Hepatocyte (in vitro differentiated cells): Measurements from ENCODE around the gene FXR2. TPM values are rescaled to one million over a fixed set of nuclear protein-coding genes. Genes with fewer than 3 reads are reported as not detected.

Experiments
- DNase-seq: peaks from one replicate; pipeline ENCODE4 v3.0.0-alpha.2; 2016; ENCODE audit warnings: low spot score
- H2AFZ ChIP-seq: fragments of 200-600 bp; sonication (generic); 2 replicates; pipeline ENCODE4 v1.6.0; 2016; ENCODE audit warnings: antibody characterized with exemption, mild to moderate bottlenecking
- H3K27ac ChIP-seq: fragments of 200-600 bp; sonication (generic); 2 replicates; pipeline ENCODE4 v1.5.1; 2016; ENCODE audit warnings: mild to moderate bottlenecking
- H3K27me3 ChIP-seq: fragments of 200-600 bp; sonication (generic); 2 replicates; pipeline ENCODE4 v1.6.1; 2016
- H3K36me3 ChIP-seq: fragments of 200-600 bp; sonication (generic); replicated peaks from 2 replicates; pipeline ENCODE4 v1.5.1; 2016; ENCODE audit warnings: low read depth; ENCODE audit not compliant: insufficient read depth
- H3K4me1 ChIP-seq: fragments of 200-600 bp; sonication (generic); 2 replicates; pipeline ENCODE4 v1.5.1; 2016; ENCODE audit warnings: mild to moderate bottlenecking, moderate library complexity; ENCODE audit not compliant: insufficient read depth
- H3K4me2 ChIP-seq: fragments of 200-600 bp; sonication (generic); 2 replicates; pipeline ENCODE4 v1.6.0; 2016
- H3K4me3 ChIP-seq: fragments of 200-600 bp; sonication (generic); 2 replicates; pipeline ENCODE4 v1.5.1; 2016; ENCODE audit warnings: mild to moderate bottlenecking
- H3K79me2 ChIP-seq: fragments of 200-600 bp; sonication (generic); 2 replicates; pipeline ENCODE4 v1.6.0; 2017; ENCODE audit warnings: mild to moderate bottlenecking
- H3K9me2 ChIP-seq: fragments of 200-600 bp; sonication (generic); replicated peaks from 2 replicates; pipeline ENCODE4 v1.6.0; 2017; ENCODE audit warnings: mild to moderate bottlenecking; ENCODE audit not compliant: insufficient read depth
- H3K9me3 ChIP-seq: fragments of 200-600 bp; sonication (generic); 2 replicates; pipeline ENCODE4 v1.5.1; 2016; ENCODE audit warnings: low read depth, mild to moderate bottlenecking
- H4K20me1 ChIP-seq: fragments of 200-600 bp; sonication (generic); 2 replicates; pipeline ENCODE4 v1.6.0; 2016; ENCODE audit warnings: mild to moderate bottlenecking; ENCODE audit not compliant: insufficient read depth, poor library complexity, severe bottlenecking
- CTCF ChIP-seq: fragments of 200-600 bp; sonication (generic); IDR thresholded peaks from 2 replicates; pipeline ENCODE4 v1.5.1; 2016; ENCODE audit warnings: antibody characterized with exemption, mild to moderate bottlenecking; ENCODE audit not compliant: poor library complexity
- EZH2 ChIP-seq: fragments of 200-600 bp; sonication (generic); IDR thresholded peaks from 2 replicates; pipeline ENCODE4 v1.6.1; 2016; ENCODE audit warnings: antibody characterized with exemption, mild to moderate bottlenecking, borderline replicate concordance
- EZH2phosphoT487 ChIP-seq: fragments of 200-600 bp; sonication (generic); IDR thresholded peaks from one replicate; pipeline ENCODE4 v1.6.1; 2018; ENCODE audit warnings: antibody characterized with exemption, mild to moderate bottlenecking, low read depth, moderate library complexity; ENCODE audit not compliant: unreplicated experiment, severe bottlenecking
- WGBS: methylation state at CpG from one replicate; pipeline ENCODE4 v1.1.6; 2016; ENCODE audit warnings: low lambda C conversion rate; ENCODE audit errors: missing lambda C conversion rate; 5-methylcytosine and 5-hydroxymethylcytosine counted together
- polyA plus RNA-seq: library from polyadenylated mRNA; unstranded; fragments of >200 nt; fragmentation: Nextera tagmentation; extraction: Ambion mirVana; gene quantifications from 2 replicates; pipeline ENCODE4 v1.2.1, GENCODE V29; 2016
- total RNA-seq: library from RNA; depleted of rRNA; stranded (reverse); fragments of >200 nt; gene quantifications from 2 replicates; pipeline ENCODE4 v1.2.3, GENCODE V29; 2014

The FXR2 gene
- total and polyA plus RNA-seq, 2 experiments from 2014 or later = 33.0 to 41.6 TPM

DNA sequence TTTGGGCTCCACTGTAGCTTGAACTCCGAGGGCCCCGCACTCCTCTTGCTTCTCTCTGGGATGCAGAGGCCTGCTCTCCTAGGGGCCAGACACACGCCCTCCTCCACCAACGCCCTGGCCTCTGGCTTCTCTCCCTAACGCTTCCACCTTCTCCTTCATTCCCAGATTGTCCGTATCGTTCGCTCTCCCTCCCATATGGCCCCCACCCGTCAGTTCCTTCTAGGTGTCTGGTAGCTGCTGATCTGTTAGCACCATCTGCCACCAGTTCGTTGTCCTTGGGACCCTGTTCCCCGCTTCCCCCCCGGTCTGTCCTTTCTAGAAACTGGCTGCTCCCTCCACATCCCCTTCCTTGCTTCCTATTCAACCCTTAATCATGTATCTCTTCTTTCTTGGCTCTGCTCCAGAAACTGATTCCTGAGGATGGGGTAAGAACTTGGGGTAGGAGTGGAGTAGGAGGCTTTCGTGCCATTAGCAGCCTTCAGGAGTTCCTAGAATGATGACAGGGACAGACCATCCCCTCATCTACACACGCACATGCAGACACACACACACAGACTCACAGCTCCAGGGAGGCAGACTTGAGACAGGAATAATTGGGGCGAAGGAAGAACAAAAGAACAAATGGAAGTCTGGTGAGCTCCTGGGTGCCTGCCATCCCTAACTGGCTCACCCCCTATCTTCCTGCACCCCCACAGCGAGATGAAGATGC lies 40.3 kb upstream of the FXR2 start:
- no peaks in the 10 kb centered on the region for H3K9me3 ChIP-seq
- peaks cover 5% of the 10 kb centered on the region for H3K4me1 ChIP-seq
- no peaks in the 10 kb centered on the region for H4K20me1 ChIP-seq
- H3K36me3 ChIP-seq = no peaks in the 10 kb centered on the region
- no peak for DNase-seq
- H2AFZ ChIP-seq = no peak overlapping the region
- TF ChIP-seq EZH2 (no peak), EZH2phosphoT487 (no peak), CTCF (no peak)
- H3K27me3 ChIP-seq = peaks cover 27% of the 10 kb centered on the region
- no peaks in the 10 kb centered on the region for H3K79me2 ChIP-seq
- H3K27ac ChIP-seq = no peak overlapping the region
- no peaks in the 10 kb centered on the region for H3K9me2 ChIP-seq
- H3K4me3 ChIP-seq = no peak overlapping the region
- 88% methylated on average over 12 of the region's 16 CpGs for WGBS
- no peak overlapping the region for H3K4me2 ChIP-seq

GRCh38 chr17:7652388-7653356 lies 38.0 kb upstream of the FXR2 start:
- Histone ChIP-seq H4K20me1 (no peaks in the 10 kb centered on the region), H3K4me3 (no peak overlapping the region), H3K9me3 (no peaks in the 10 kb centered on the region), H3K4me1 (peaks cover 5% of the 10 kb centered on the region), H3K27ac (no peak overlapping the region), H3K27me3 (peaks cover 33% of the 10 kb centered on the region), H3K36me3 (no peaks in the 10 kb centered on the region), H3K79me2 (no peaks in the 10 kb centered on the region), H3K9me2 (no peaks in the 10 kb centered on the region), H3K4me2 (peak overlapping the region; percentile 99), H2AFZ (no peak overlapping the region)
- 80% methylated on average over 12 of the region's 12 CpGs for WGBS
- TF ChIP-seq EZH2phosphoT487 (no peak), CTCF (no peak), EZH2 (no peak)
- DNase-seq = no peak

DNA sequence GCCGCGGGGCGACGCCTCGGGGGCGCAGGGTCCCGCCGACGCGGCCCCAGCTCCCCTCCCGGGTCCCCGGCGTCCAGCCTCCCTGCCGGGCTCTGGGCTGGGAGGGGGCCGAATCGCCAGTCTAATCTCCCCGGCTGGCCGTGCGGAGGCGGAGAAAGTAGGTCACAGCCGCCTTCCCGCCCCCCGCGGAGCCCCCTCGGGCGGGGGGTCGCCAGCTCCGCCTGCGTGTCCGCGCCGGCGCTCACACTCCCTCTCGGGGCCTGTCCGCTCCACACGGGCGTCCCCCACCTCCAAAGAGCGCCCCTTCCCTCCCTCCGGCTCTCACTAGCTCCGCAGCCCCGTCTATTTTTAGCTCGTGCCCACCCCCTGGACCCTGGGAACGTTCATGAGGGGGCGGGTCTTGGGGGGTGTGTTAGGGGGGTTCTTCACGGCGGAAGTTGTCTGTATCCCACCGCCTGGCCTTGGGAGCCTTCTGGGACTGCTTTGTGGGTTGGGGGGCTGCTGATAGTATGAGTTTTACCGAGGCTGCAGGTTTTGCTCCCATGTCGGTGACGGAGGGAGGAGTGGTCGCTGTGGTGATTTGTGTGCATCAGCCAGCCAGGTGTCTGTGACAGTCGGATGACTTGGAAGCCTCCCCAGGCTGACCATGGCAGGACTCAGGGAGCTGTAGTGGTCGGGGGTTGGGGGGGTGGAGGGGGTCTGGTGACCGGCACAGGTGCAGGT lies 37.1 kb upstream of the FXR2 start:
- peak overlapping the region; percentile 55 for H2AFZ ChIP-seq
- H4K20me1 ChIP-seq = no peaks in the 10 kb centered on the region
- H3K4me2 ChIP-seq = peak overlapping the region; percentile 99
- DNase-seq = peak; percentile 55
- no peaks in the 10 kb centered on the region for H3K79me2 ChIP-seq
- no peaks in the 10 kb centered on the region for H3K9me3 ChIP-seq
- no peaks in the 10 kb centered on the region for H3K36me3 ChIP-seq
- TF ChIP-seq EZH2 (no peak), EZH2phosphoT487 (no peak), CTCF (no peak)
- peak overlapping the region; percentile 47 for H3K4me3 ChIP-seq
- 8% methylated on average over 18 of the region's 54 CpGs for WGBS
- peaks cover 33% of the 10 kb centered on the region for H3K27me3 ChIP-seq
- H3K4me1 ChIP-seq = peaks cover 5% of the 10 kb centered on the region
- no peaks in the 10 kb centered on the region for H3K9me2 ChIP-seq
- H3K27ac ChIP-seq = no peak overlapping the region
